Measurements from ENCODE around the gene CCDC146. TPM values are rescaled to one million over a fixed set of nuclear protein-coding genes. Genes with fewer than 3 reads are reported as not detected.
A peak's percentile ranks its signal among the peaks of the same experiment; 100 is the strongest.
"Not testable (repeated sequence)": the region's sequence is repeated elsewhere in the genome, so short reads cannot be mapped to it uniquely, and the experiment has no call there.

The CCDC146 gene
- total RNA-seq, 4 donors from 2014 or later, result 35.9 to 51.3 (median 44.3) TPM

- intact Hi-C loops (cut with DNase I), result no loop called here
- Histone ChIP-seq H3K4me1 (peaks cover 0 to 3% of the 10 kb centered on the region in 2 donors), H3K36me3 (no peaks in the 10 kb centered on the region), H3K27me3 (no peaks in the 10 kb centered on the region), H3K27ac (no peak overlapping the region), H3K9me3 (no peaks in the 10 kb centered on the region), H3K4me3 (replicated peaks in 1 of 3) (no peak overlapping the region)
- WGBS, 2 donors, result 80 to 93% methylated on average over 2 of the region's 2 CpGs
- TF ChIP-seq, protein P1, sequence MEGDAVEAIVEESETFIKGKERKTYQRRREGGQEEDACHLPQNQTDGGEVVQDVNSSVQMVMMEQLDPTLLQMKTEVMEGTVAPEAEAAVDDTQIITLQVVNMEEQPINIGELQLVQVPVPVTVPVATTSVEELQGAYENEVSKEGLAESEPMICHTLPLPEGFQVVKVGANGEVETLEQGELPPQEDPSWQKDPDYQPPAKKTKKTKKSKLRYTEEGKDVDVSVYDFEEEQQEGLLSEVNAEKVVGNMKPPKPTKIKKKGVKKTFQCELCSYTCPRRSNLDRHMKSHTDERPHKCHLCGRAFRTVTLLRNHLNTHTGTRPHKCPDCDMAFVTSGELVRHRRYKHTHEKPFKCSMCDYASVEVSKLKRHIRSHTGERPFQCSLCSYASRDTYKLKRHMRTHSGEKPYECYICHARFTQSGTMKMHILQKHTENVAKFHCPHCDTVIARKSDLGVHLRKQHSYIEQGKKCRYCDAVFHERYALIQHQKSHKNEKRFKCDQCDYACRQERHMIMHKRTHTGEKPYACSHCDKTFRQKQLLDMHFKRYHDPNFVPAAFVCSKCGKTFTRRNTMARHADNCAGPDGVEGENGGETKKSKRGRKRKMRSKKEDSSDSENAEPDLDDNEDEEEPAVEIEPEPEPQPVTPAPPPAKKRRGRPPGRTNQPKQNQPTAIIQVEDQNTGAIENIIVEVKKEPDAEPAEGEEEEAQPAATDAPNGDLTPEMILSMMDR (IDR thresholded peaks at IDR 0.05), result no peak
- no peak for TF ChIP-seq POLR2A (IDR thresholded peaks at IDR 0.05)
- DNase-seq, result no peak
Measured at GRCh38 chr7:77223261-77223660, 100.8 kb downstream of the CCDC146 start.

DNA sequence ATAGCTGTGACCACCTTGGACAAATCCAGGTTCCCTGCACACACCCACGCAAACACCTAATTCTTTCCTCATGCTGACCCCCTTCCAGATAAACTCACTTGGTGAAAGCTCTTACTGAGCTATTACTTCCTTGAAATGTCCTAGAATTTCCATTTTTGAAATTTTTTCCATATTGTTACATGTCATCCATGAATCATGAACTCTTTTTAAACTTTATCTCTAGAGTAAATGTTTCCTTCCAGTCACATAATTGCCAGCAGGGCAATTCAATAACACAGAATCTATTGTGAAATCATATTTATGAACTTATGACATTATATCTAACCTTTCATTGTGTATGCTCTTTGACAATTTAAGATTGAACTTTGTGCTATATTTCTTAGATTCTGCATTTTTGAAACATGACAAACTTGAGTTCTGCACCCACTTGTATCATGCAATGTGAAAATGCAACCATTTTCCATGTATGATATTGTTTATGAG is 104.0 kb downstream of the CCDC146 start:
- peaks cover 0 to 3% of the 10 kb centered on the region in 2 donors for H3K4me1 ChIP-seq
- H3K27ac ChIP-seq, result no peak overlapping the region
- H3K4me3 ChIP-seq (replicated peaks in 1 of 3), result no peak overlapping the region
- TF ChIP-seq, protein P1 (IDR thresholded peaks at IDR 0.05), result no peak
- no peak for TF ChIP-seq POLR2A (IDR thresholded peaks at IDR 0.05)
- no peaks in the 10 kb centered on the region for H3K36me3 ChIP-seq
- intact Hi-C loops (cut with DNase I), result no loop called here
- no peaks in the 10 kb centered on the region for H3K9me3 ChIP-seq
- whole genome bisulfite sequencing, 2 donors, result 89 to 91% methylated on average over 1 of the region's 1 CpG
- DNase-seq, result no peak
- H3K27me3 ChIP-seq, result no peaks in the 10 kb centered on the region

DNA sequence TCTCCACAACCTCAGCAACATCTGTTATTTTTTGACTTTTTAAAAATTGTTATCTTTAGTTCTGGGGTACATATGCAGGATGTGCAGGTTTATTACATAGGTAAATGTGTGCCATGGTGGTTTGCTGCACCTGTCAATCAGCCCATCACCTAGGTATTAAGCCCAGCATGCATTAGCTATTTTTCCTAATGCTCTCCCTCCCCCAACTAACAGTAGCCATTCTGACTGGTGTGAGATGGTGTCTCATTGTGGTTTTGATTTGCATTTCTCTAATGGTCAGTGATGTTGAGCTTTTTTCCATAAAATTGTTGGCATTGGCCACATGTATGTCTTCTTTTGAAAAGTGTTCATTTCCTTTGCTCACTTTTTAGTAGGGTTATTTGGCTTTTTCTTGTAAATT is 106.4 kb downstream of the CCDC146 start:
- H3K36me3 ChIP-seq; H3K9me3 ChIP-seq; DNase-seq; H3K27ac ChIP-seq; intact Hi-C loops (cut with DNase I); H3K4me3 ChIP-seq (replicated peaks in 1 of 3); H3K27me3 ChIP-seq: not testable (repeated sequence)
- H3K4me1 ChIP-seq, result peaks cover 0 to 11% of the 10 kb centered on the region in 2 donors

DNA sequence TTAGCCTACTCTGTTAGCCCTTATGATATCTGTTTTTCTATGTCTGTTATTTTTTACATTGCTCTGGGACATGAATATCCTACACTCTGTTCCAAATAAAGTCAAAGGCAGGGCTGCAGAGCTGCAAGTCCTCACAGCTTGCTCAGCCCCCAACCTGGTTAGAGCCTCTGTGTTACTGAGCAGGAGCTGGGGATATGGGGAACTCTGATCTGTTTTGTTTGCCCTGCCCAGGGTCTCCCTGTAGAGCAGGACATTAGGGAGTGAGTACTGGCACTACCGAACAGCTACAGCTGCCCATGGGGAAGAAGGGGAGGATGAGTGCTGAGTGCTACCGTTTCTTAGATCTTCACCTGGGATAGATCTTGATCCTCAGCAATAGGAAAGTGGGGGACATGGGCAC is 110.1 kb downstream of the CCDC146 start:
- no peak overlapping the region for H3K4me3 ChIP-seq (replicated peaks in 1 of 3)
- H3K9me3 ChIP-seq, result no peaks in the 10 kb centered on the region
- H3K27ac ChIP-seq, result peak overlapping the region in 1 of 3 donors; percentile 34
- TF ChIP-seq, protein P1 (IDR thresholded peaks at IDR 0.05), result no peak
- no peak for TF ChIP-seq POLR2A (IDR thresholded peaks at IDR 0.05)
- peaks cover 0 to 9% of the 10 kb centered on the region in 2 donors for H3K4me1 ChIP-seq
- 88 to 100% methylated on average over 1 to 2 of the region's 2 CpGs for WGBS, 2 donors
- intact Hi-C loops (cut with DNase I), result no loop called here
- H3K36me3 ChIP-seq, result no peaks in the 10 kb centered on the region
- DNase-seq, result no peak
- no peaks in the 10 kb centered on the region for H3K27me3 ChIP-seq

DNA sequence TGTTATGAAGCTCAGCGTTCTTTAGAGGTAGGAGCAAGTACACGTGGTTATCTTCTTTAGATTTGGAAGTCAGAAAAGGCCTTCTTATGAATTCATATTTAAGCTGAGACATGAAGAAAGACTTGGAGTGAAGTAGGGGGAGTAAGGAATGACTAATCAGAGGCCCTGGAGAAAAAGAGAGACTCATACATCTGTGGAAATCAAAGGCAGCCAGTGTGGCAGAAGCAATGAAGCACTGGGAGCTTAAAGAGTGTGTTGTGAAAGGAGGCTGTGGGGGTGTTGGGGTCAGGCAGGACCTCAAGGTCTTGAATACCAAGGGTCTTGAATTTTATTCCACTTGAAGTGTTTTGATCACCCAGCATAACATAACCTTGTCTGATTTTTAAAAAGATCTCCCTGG is 112.9 kb downstream of the CCDC146 start:
- WGBS, 2 donors, result 95 to 97% methylated on average over 2 of the region's 2 CpGs
- H3K27ac ChIP-seq, result no peak overlapping the region
- no peak for DNase-seq
- H3K4me3 ChIP-seq (replicated peaks in 1 of 3), result no peak overlapping the region
- H3K4me1 ChIP-seq, result peaks cover 12 to 21% of the 10 kb centered on the region in 2 donors
- H3K9me3 ChIP-seq, result no peaks in the 10 kb centered on the region
- TF ChIP-seq, protein P1 (IDR thresholded peaks at IDR 0.05), result no peak
- no peak for TF ChIP-seq POLR2A (IDR thresholded peaks at IDR 0.05)
- no peaks in the 10 kb centered on the region for H3K27me3 ChIP-seq
- intact Hi-C loops (cut with DNase I), result no loop called here
- H3K36me3 ChIP-seq, result no peaks in the 10 kb centered on the region

DNA sequence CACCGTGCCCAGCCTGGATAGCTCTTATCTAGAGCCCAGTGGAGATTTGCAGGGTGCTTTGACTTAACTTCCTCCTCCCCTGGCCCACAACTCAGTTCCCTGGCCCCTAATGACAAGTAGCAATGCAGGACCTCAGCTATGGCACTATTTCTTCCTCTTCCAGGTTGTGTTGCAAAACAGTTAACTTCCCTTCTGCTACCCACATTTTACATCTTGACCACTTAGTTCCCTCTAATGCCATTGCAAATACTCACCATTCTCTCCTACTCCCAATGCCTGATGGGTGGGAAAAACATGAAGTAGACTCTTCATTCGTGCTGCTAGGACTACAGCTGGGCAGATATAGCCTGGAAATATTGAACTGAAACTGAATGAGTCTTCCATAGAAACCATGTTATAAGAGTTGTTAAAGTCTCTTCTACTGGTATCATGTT is 116.3 kb downstream of the CCDC146 start:
- Histone ChIP-seq H3K9me3 (no peaks in the 10 kb centered on the region), H3K27me3 (no peaks in the 10 kb centered on the region), H3K4me1 (peaks cover 12 to 19% of the 10 kb centered on the region in 2 donors), H3K4me3 (replicated peaks in 1 of 3) (no peak overlapping the region), H3K27ac (peak overlapping the region in 2 of 3 donors; percentile 46 to 65), H3K36me3 (no peaks in the 10 kb centered on the region)
- intact Hi-C loops (cut with DNase I), result no loop called here
- no peak for DNase-seq
- 85 to 89% methylated on average over 2 of the region's 2 CpGs for WGBS, 2 donors
- TF ChIP-seq, protein P1 (IDR thresholded peaks at IDR 0.05), result no peak
- no peak for TF ChIP-seq POLR2A (IDR thresholded peaks at IDR 0.05)
